SJSA1 (cell line): Measurements from ENCODE around the gene SAPCD2. TPM values are rescaled to one million over a fixed set of nuclear protein-coding genes. Genes with fewer than 3 reads are reported as not detected.

Source experiments
- DNase-seq, 2 experiments: peaks; one replicate each; pipeline ENCODE4 v3.0.0-alpha.2; 2015 to 2020; ENCODE audit warnings: low spot score in 2 of 2, low read depth in 1 of 2
- H3K27ac ChIP-seq: fragments of 250-450 bp; sonication (Bioruptor Pico); 2 replicates; pipeline ENCODE4 v1.5.1; 2020; ENCODE audit warnings: mild to moderate bottlenecking, moderate library complexity
- H3K27me3 ChIP-seq: fragments of 250-450 bp; sonication (Bioruptor Pico); replicated peaks from 2 replicates; pipeline ENCODE4 v1.5.1; 2020; ENCODE audit warnings: mild to moderate bottlenecking, moderate library complexity
- H3K36me3 ChIP-seq: fragments of 250-450 bp; sonication (Bioruptor Pico); 2 replicates; pipeline ENCODE4 v1.5.1; 2020; ENCODE audit warnings: mild to moderate bottlenecking
- H3K4me1 ChIP-seq: fragments of 250-450 bp; sonication (Bioruptor Pico); replicated peaks from 2 replicates; pipeline ENCODE4 v1.6.1; 2021; ENCODE audit warnings: mild to moderate bottlenecking
- H3K4me3 ChIP-seq: fragments of 250-450 bp; sonication (Bioruptor Pico); 2 replicates; pipeline ENCODE4 v1.5.1; 2020; ENCODE audit warnings: mild to moderate bottlenecking
- H3K9me3 ChIP-seq: fragments of 250-450 bp; sonication (Bioruptor Pico); replicated peaks from 2 replicates; pipeline ENCODE4 v1.5.1; 2020; ENCODE audit warnings: mild to moderate bottlenecking
- total RNA-seq: library from RNA; depleted of rRNA; stranded (reverse); fragments of >200 nt; shearing (Covaris generic); gene quantifications from 2 replicates; pipeline ENCODE4 v1.2.3, GENCODE V29; 2014

SAPCD2 gene
- total RNA-seq, 1 experiment from 2014 or later = 21.5 TPM

DNA sequence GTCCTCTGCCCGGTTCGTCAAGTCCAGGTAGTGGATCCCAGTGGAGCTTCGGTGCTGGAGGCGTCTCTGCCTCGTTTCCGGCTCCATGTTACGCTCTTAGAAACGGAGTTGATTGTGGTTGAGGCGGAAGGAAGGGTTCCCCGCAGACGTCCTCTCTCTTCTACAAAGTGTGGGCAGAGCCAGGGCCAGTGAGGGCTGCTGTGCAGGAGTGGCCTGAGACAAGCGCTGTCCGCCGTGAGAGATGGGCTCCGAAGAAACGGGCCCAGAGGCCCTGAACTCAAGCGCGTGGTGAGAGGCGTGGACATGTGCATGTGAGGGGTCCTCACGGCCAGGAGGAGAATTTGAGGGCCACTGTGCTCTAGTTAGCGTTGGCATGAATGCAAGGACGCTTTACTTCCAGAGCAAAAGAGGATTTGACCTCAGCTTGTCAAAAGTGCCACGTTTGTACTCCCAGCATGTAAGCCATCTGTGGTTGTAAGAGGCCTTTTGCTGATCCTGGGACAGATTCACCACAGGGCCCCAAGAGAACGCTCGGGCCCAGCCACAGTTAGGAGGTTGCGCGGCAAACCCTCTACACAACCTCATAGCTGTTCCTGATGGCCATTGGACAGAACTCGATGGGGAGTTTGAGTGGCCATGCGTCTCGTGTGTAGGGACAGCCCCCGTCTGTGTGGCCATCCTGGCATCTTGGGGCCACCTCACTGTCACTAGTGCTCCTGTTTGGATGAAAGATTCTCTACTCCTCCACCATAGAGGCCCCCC, 26.6 kb upstream of the SAPCD2 start:
- no peak overlapping the region for H3K4me3 ChIP-seq
- peaks cover 25% of the 10 kb centered on the region for H3K36me3 ChIP-seq
- no peaks in the 10 kb centered on the region for H3K9me3 ChIP-seq
- no peaks in the 10 kb centered on the region for H3K4me1 ChIP-seq
- H3K27me3 ChIP-seq = no peaks in the 10 kb centered on the region
- no peak for DNase-seq
- no peak overlapping the region for H3K27ac ChIP-seq

GRCh38 chr9:137095664-137096517, 25.5 kb upstream of the SAPCD2 start:
- Histone ChIP-seq H3K27me3 (no peaks in the 10 kb centered on the region), H3K36me3 (peaks cover 18% of the 10 kb centered on the region)
- DNase-seq = no peak

GRCh38 chr9:137089232-137089947, 19.0 kb upstream of the SAPCD2 start:
- Histone ChIP-seq H3K4me1 (peaks cover 23% of the 10 kb centered on the region), H3K27me3 (no peaks in the 10 kb centered on the region), H3K9me3 (no peaks in the 10 kb centered on the region)

More at GRCh38 chr9:137095664-137096517, 25.5 kb upstream of the SAPCD2 start:
- Histone ChIP-seq H3K9me3 (no peaks in the 10 kb centered on the region), H3K4me3 (no peak overlapping the region), H3K27ac (no peak overlapping the region), H3K4me1 (no peaks in the 10 kb centered on the region)

GRCh38 chr9:137088121-137088520, 17.8 kb upstream of the SAPCD2 start:
- no peak for DNase-seq
- no peak overlapping the region for H3K4me3 ChIP-seq

More at GRCh38 chr9:137089232-137089947, 19.0 kb upstream of the SAPCD2 start:
- Histone ChIP-seq H3K27ac (no peak overlapping the region), H3K4me3 (no peak overlapping the region), H3K36me3 (no peaks in the 10 kb centered on the region)
- DNase-seq = no peak

GRCh38 chr9:137087409-137087925, 17.1 kb upstream of the SAPCD2 start:
- Histone ChIP-seq H3K9me3 (no peaks in the 10 kb centered on the region), H3K4me3 (peak overlapping the region; percentile 70), H3K27me3 (no peaks in the 10 kb centered on the region), H3K4me1 (peaks cover 42% of the 10 kb centered on the region), H3K36me3 (peaks cover 7% of the 10 kb centered on the region), H3K27ac (peak overlapping the region; percentile 39)
- no peak for DNase-seq

More at GRCh38 chr9:137088121-137088520, 17.8 kb upstream of the SAPCD2 start:
- Histone ChIP-seq H3K27ac (no peak overlapping the region), H3K27me3 (no peaks in the 10 kb centered on the region), H3K36me3 (peaks cover under 1% of the 10 kb centered on the region), H3K4me1 (peaks cover 35% of the 10 kb centered on the region), H3K9me3 (no peaks in the 10 kb centered on the region)

- peaks cover 11% of the 10 kb centered on the region for H3K36me3 ChIP-seq
- DNase-seq = peak; percentile 97 to 98
- peak within 1 kb of the TSS; percentile 78 for H3K27ac ChIP-seq
- peak within 1 kb of the TSS; percentile 70 for H3K4me3 ChIP-seq
- no peaks in the 10 kb centered on the region for H3K27me3 ChIP-seq
- peaks cover 42% of the 10 kb centered on the region for H3K4me1 ChIP-seq
- no peaks in the 10 kb centered on the region for H3K9me3 ChIP-seq
Measured at GRCh38 chr9:137086531-137087408, 16.4 kb upstream of the SAPCD2 start, which contains the start of gene MAN1B1. TSS of gene MAN1B1 (plus strand) at chr9:137086985. CDS start at chr9:137087000, 15 bp downstream.

DNA sequence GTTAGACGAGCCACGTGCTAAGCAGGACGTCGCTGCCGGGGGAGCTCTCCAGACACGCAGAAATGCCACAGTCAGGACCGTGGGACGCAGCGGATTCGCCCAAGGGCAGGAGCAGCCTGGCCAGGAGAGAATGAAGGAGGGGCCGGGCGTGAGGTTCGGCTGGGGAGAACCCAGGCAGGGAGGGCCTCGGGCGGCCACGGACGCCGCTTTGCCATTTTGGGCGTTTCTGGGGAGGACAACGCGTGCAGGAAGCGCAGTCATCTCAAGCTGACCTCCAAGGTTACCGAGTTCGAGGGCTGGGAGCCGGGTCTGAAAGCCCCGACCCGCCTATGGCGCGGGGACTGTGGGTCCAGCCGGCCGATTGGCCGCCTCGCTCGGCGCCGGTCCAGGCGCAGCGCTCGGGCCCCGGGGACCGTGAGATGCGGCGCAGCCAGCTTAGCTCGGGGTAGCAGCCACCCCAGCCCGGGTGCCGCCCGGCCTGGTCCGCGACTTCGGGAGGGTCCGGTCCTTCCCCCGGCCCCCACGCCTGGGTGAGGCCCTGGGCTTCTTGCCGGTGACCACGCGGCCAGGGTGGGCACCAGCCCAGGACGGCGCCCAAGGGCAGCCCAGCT, 15.7 kb upstream of the SAPCD2 start:
- Histone ChIP-seq H3K27me3 (no peaks in the 10 kb centered on the region), H3K4me1 (peaks cover 42% of the 10 kb centered on the region), H3K9me3 (no peaks in the 10 kb centered on the region), H3K27ac (peak overlapping the region; percentile 78), H3K4me3 (peak overlapping the region; percentile 70), H3K36me3 (peaks cover 14% of the 10 kb centered on the region)
- no peak for DNase-seq

GRCh38 chr9:137084526-137084925, 14.2 kb upstream of the SAPCD2 start:
- Histone ChIP-seq H3K4me1 (peaks cover 42% of the 10 kb centered on the region), H3K27me3 (no peaks in the 10 kb centered on the region), H3K9me3 (no peaks in the 10 kb centered on the region), H3K36me3 (peaks cover 18% of the 10 kb centered on the region), H3K4me3 (no peak overlapping the region), H3K27ac (no peak overlapping the region)
- no peak for DNase-seq

DNA sequence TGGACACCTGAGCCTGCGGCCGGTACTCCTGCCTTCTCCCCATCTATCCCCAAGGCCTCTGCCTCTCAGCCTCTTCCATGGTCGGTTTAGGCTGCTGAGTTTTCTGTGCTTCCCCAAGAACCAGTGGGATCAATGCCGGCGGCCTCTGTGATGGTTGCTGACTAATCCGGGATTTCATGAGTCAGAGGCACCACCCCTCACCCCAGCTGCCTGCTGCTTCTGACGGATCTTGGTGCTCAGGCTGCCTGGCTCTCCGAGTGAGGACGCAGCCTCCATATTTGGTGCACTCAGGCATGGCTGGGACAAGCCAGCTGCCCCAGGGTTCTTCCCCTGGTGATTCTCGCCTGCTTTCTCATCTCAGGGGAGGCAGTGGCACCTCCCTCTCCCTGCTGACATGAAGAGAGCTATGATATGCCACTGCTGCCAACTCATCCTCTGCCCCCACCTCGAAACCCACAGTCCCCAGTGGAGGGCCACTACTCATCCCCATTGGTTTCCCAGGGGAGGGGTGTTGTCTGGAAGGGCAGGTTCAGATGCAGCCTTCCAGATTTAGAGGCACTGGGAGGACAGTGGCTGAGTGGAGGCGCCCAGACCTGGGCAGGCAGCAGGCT, 13.1 kb upstream of the SAPCD2 start:
- Histone ChIP-seq H3K36me3 (peaks cover 19% of the 10 kb centered on the region), H3K4me1 (peaks cover 42% of the 10 kb centered on the region), H3K27me3 (no peaks in the 10 kb centered on the region), H3K4me3 (no peak overlapping the region), H3K9me3 (no peaks in the 10 kb centered on the region), H3K27ac (peak overlapping the region; percentile 32)
- peak; percentile 79 to 91 for DNase-seq

GRCh38 chr9:137082925-137083290, 12.6 kb upstream of the SAPCD2 start:
- no peaks in the 10 kb centered on the region for H3K27me3 ChIP-seq
- DNase-seq = no peak
- peak overlapping the region; percentile 32 for H3K27ac ChIP-seq
- H3K36me3 ChIP-seq = peaks cover 22% of the 10 kb centered on the region
- no peaks in the 10 kb centered on the region for H3K9me3 ChIP-seq
- H3K4me1 ChIP-seq = peaks cover 48% of the 10 kb centered on the region
- H3K4me3 ChIP-seq = no peak overlapping the region

- no peaks in the 10 kb centered on the region for H3K27me3 ChIP-seq
- no peaks in the 10 kb centered on the region for H3K9me3 ChIP-seq
- H3K27ac ChIP-seq = no peak overlapping the region
- no peak overlapping the region for H3K4me3 ChIP-seq
- H3K4me1 ChIP-seq = peaks cover 49% of the 10 kb centered on the region
- DNase-seq = no peak
- peaks cover 22% of the 10 kb centered on the region for H3K36me3 ChIP-seq
Measured at GRCh38 chr9:137082222-137082924, 12.0 kb upstream of the SAPCD2 start.
